IMR-90 (cell line): Measurements from ENCODE around the gene TULP3. TPM values are rescaled to one million over a fixed set of nuclear protein-coding genes. Genes with fewer than 3 reads are reported as not detected.

ENCODE experiments used
- ATAC-seq: fragments of 200-7000 bp; cut with Tn5 transposase; 2 replicates; pipeline ENCODE4 v1.9.1; 2020; ENCODE audit warnings: low read depth, mild to moderate bottlenecking, moderate library complexity
- BruUV-seq: library from RNA; stranded (reverse); fragments of 400-500 nt; replicated peaks from 2 replicates; lab custom pipeline; 2021; lab: Mats Ljungman, UMichigan
- CTCF ChIA-PET: fragments of 300-600 bp; formaldehyde crosslinking; extraction: SDS; loops from one replicate; lab custom pipeline; 2021; ENCODE audit warnings: antibody characterized with exemption; lab: Yijun Ruan, JAX
- POLR2A ChIA-PET: fragments of 300-600 bp; sonication (Branson Sonifier 250); formaldehyde crosslinking; loops from one replicate; lab custom pipeline; 2022; ENCODE audit warnings: antibody characterized with exemption; ENCODE audit not compliant: unreplicated experiment; lab: Charles Lee
- DNase-seq: peaks from one replicate; pipeline ENCODE4 v3.0.0; 2013
- H2AFZ ChIP-seq: replicated peaks from 2 replicates; pipeline ENCODE3; 2013; ENCODE audit warnings: low read length, mild to moderate bottlenecking; ENCODE audit not compliant: poor library complexity
- H2AK5ac ChIP-seq: 2 replicates; pipeline ENCODE4 v1.6.1; 2013; ENCODE audit warnings: low read depth, low read length, inconsistent platforms
- H2AK9ac ChIP-seq: replicated peaks from 2 replicates; pipeline ENCODE3; 2013; ENCODE audit warnings: mild to moderate bottlenecking, low read depth, low read length, moderate library complexity; ENCODE audit not compliant: poor library complexity
- H2BK120ac ChIP-seq: 2 replicates; pipeline ENCODE4 v1.6.1; 2013; ENCODE audit warnings: low read depth, low read length, inconsistent platforms
- H2BK15ac ChIP-seq: 3 replicates; pipeline ENCODE4 v1.6.1; 2013; ENCODE audit warnings: low read depth, low read length, inconsistent platforms
- H2BK20ac ChIP-seq: 2 replicates; pipeline ENCODE4 v1.6.1; 2013; ENCODE audit warnings: low read depth, mild to moderate bottlenecking, inconsistent platforms, low read length, moderate library complexity
- H2BK5ac ChIP-seq: 2 replicates; pipeline ENCODE4 v1.6.1; 2013; ENCODE audit warnings: mild to moderate bottlenecking, low read depth, low read length, inconsistent platforms; ENCODE audit not compliant: poor library complexity, severe bottlenecking
- H3K14ac ChIP-seq: replicated peaks from 2 replicates; pipeline ENCODE4 v1.6.1; 2013; ENCODE audit warnings: low read depth, low read length, inconsistent platforms
- H3K18ac ChIP-seq: 2 replicates; pipeline ENCODE4 v1.6.1; 2013; ENCODE audit warnings: low read depth, low read length, control low read depth
- H3K23ac ChIP-seq: 2 replicates; pipeline ENCODE4 v1.6.1; 2013; ENCODE audit warnings: low read depth, low read length, inconsistent platforms
- H3K27ac ChIP-seq: 2 replicates; pipeline ENCODE4 v1.5.1; 2013; ENCODE audit warnings: mild to moderate bottlenecking, control low read depth, low read length; ENCODE audit not compliant: insufficient read depth
- H3K27me3 ChIP-seq: 2 replicates; pipeline ENCODE4 v1.6.1; 2013; ENCODE audit warnings: low read length; ENCODE audit not compliant: control insufficient read depth, insufficient read depth
- H3K36me3 ChIP-seq: 2 replicates; pipeline ENCODE4 v1.6.1; 2013; ENCODE audit warnings: low read length, mixed read lengths; ENCODE audit not compliant: control insufficient read depth, insufficient read depth
- H3K4ac ChIP-seq: 2 replicates; pipeline ENCODE4 v1.6.1; 2013; ENCODE audit warnings: low read depth, low read length, inconsistent platforms
- H3K4me1 ChIP-seq: 2 replicates; pipeline ENCODE4 v1.6.1; 2013; ENCODE audit warnings: low read length, mixed read lengths; ENCODE audit not compliant: control insufficient read depth, insufficient read depth
- H3K4me2 ChIP-seq: 2 replicates; pipeline ENCODE4 v1.6.1; 2013; ENCODE audit warnings: low read depth, mild to moderate bottlenecking, control low read depth, low read length, moderate library complexity
- H3K4me3 ChIP-seq: 2 replicates; pipeline ENCODE4 v1.5.1; 2013; ENCODE audit warnings: low read depth, mild to moderate bottlenecking, control low read depth, low read length, moderate library complexity; ENCODE audit not compliant: insufficient read depth
- H3K56ac ChIP-seq: 2 replicates; pipeline ENCODE4 v1.6.1; 2013; ENCODE audit warnings: low read length, inconsistent platforms; ENCODE audit not compliant: insufficient read depth; ENCODE audit errors: extremely low read depth
- H3K79me1 ChIP-seq, 2 experiments: 2 replicates each; pipeline ENCODE4 v1.6.1; 2013; ENCODE audit warnings: low read length in 2 of 2, inconsistent platforms in 1 of 2, low read depth in 1 of 2
- H3K9ac ChIP-seq: 2 replicates; pipeline ENCODE4 v1.6.1; 2013; ENCODE audit warnings: low read depth, low read length, control low read depth
- H3K9me1 ChIP-seq: 2 replicates; pipeline ENCODE4 v1.6.1; 2013; ENCODE audit warnings: low read length, inconsistent platforms; ENCODE audit not compliant: insufficient read depth
- H3K9me3 ChIP-seq: 2 replicates; pipeline ENCODE4 v1.6.1; 2013; ENCODE audit warnings: low read length; ENCODE audit not compliant: control insufficient read depth, insufficient read depth
- H4K20me1 ChIP-seq: 2 replicates; pipeline ENCODE4 v1.6.1; 2013; ENCODE audit warnings: low read length, inconsistent platforms; ENCODE audit not compliant: insufficient read depth
- H4K5ac ChIP-seq: 2 replicates; pipeline ENCODE4 v1.6.1; 2013; ENCODE audit warnings: mild to moderate bottlenecking, low read depth, low read length, control low read depth
- H4K8ac ChIP-seq, 2 experiments: 2 replicates each; pipeline ENCODE4 v1.6.1; 2013; ENCODE audit warnings: low read depth in 2 of 2, low read length in 2 of 2, control low read depth in 1 of 2, inconsistent platforms in 1 of 2
- H4K91ac ChIP-seq: 2 replicates; pipeline ENCODE4 v1.6.1; 2013; ENCODE audit warnings: low read depth, low read length, inconsistent platforms; ENCODE audit not compliant: insufficient read depth
- BHLHE40 ChIP-seq: fragments of 150-350 bp; IDR thresholded peaks from 2 replicates; pipeline ENCODE4 v1.6.1; 2016; ENCODE audit warnings: mild to moderate bottlenecking, low read depth, low read length
- CEBPB ChIP-seq: IDR thresholded peaks from 2 replicates; pipeline ENCODE4 v1.6.1; 2012; ENCODE audit warnings: low read depth, low read length, improper control_type of control experiment
- CHD1 ChIP-seq: IDR thresholded peaks from 2 replicates; pipeline ENCODE4 v1.6.1; 2012; ENCODE audit warnings: low read depth, low read length, improper control_type of control experiment
- CTCF ChIP-seq: conservative IDR thresholded peaks from 2 replicates; pipeline ENCODE4 v1.5.1; 2012; ENCODE audit warnings: mild to moderate bottlenecking, low read depth, low read length, improper control_type of control experiment
- FOS ChIP-seq: fragments of 150-350 bp; IDR thresholded peaks from 2 replicates; pipeline ENCODE4 v1.6.1; 2016; ENCODE audit warnings: low read depth, low read length
- MAFK ChIP-seq: IDR thresholded peaks from 2 replicates; pipeline ENCODE4 v1.6.1; 2012; ENCODE audit warnings: low read depth, low read length, improper control_type of control experiment
- MXI1 ChIP-seq: IDR thresholded peaks from 2 replicates; pipeline ENCODE4 v1.6.1; 2012; ENCODE audit warnings: low read depth, mild to moderate bottlenecking, low read length, moderate library complexity, borderline replicate concordance
- NFE2L2 ChIP-seq: fragments of 150-350 bp; IDR thresholded peaks from 2 replicates; pipeline ENCODE4 v1.6.1; 2016; ENCODE audit warnings: low read depth, mild to moderate bottlenecking, low read length
- POLR2A ChIP-seq: IDR thresholded peaks from 2 replicates; pipeline ENCODE4 v1.6.1; 2012; ENCODE audit warnings: mild to moderate bottlenecking, low read depth, low read length
- RAD21 ChIP-seq: IDR thresholded peaks from 2 replicates; pipeline ENCODE4 v1.6.1; 2012; ENCODE audit warnings: low read length, improper control_type of control experiment
- RCOR1 ChIP-seq: IDR thresholded peaks from 2 replicates; pipeline ENCODE4 v1.6.1; 2012; ENCODE audit warnings: mild to moderate bottlenecking, low read length, improper control_type of control experiment; ENCODE audit not compliant: insufficient replicate concordance
- RFX5 ChIP-seq: IDR thresholded peaks from 2 replicates; pipeline ENCODE4 v1.8.0; 2012; ENCODE audit warnings: low read depth, mild to moderate bottlenecking, low read length, moderate library complexity
- SMC3 ChIP-seq: fragments of 150-350 bp; IDR thresholded peaks from 2 replicates; pipeline ENCODE4 v1.6.1; 2016; ENCODE audit warnings: low read depth, mild to moderate bottlenecking, antibody characterized with exemption, low read length, moderate library complexity
- USF2 ChIP-seq: fragments of 150-350 bp; IDR thresholded peaks from 2 replicates; pipeline ENCODE4 v1.6.1; 2017; ENCODE audit warnings: mild to moderate bottlenecking, antibody characterized with exemption, low read length, low read depth
- WGBS, 2 experiments: methylation state at CpG; one replicate each; pipeline versions ENCODE4 v1.1.5 to v1.1.7; 2013; ENCODE audit warnings: missing lambda C conversion rate in 2 of 2; ENCODE audit not compliant: insufficient read length in 1 of 2; ENCODE audit errors: extremely low coverage in 2 of 2; 5-methylcytosine and 5-hydroxymethylcytosine counted together
- dilution Hi-C: fragments of 300-500 bp; cut with HindIII; formaldehyde crosslinking; loops from one replicate; pipeline ENCODE4 v1.14.3; 2018; ENCODE audit warnings: low sequenced_read_pairs; ENCODE audit not compliant: unreplicated experiment
- in situ Hi-C: fragments of 300-500 bp; cut with MboI; formaldehyde crosslinking; loops from 3 replicates; pipeline ENCODE4 v1.14.3; 2019; ENCODE audit warnings: low sequenced_read_pairs, inconsistent platforms, mixed read lengths
- intact Hi-C: fragments of 100-400 bp; cut with micrococcal nuclease; formaldehyde crosslinking; loops from 2 replicates; pipeline ENCODE4 v1.10.0; 2022
- polyA plus RNA-seq, 3 experiments: library from polyadenylated mRNA; depleted of rRNA; stranded (reverse); fragments of >200 nt; gene quantifications; 2 replicates each; pipeline ENCODE4 v1.2.3, GENCODE V29; 2012; ENCODE audit warnings: low replicate concordance in 1 of 3
- total RNA-seq: library from RNA; depleted of rRNA; stranded (reverse); fragments of >200 nt; gene quantifications from 2 replicates; pipeline ENCODE4 v1.2.3, GENCODE V29; 2012

Gene TULP3
- total and polyA plus RNA-seq, 2 of the 4 experiments (the other 2 are of a cell fraction) = 35.2 to 35.5 TPM

- Histone ChIP-seq H4K91ac (no peak overlapping the region), H3K27ac (no peak overlapping the region), H2BK5ac (no peak overlapping the region), H4K20me1 (peaks cover 36% of the 10 kb centered on the region), H2BK20ac (no peak overlapping the region), H3K14ac (no peak overlapping the region; the same call in 1 of the 2 replicates), H2AK5ac (no peak overlapping the region), H3K27me3 (no peaks in the 10 kb centered on the region), H3K4ac (no peak overlapping the region), H3K4me2 (no peak overlapping the region), H3K56ac (no peak overlapping the region), H3K4me1 (no peaks in the 10 kb centered on the region), H3K23ac (0 out of 2 replicates have a peak overlapping the region, but pooled peaks have one; percentile 24), H3K4me3 (no peak overlapping the region), H2BK15ac (no peak overlapping the region), H3K9me1 (peaks cover 9% of the 10 kb centered on the region; the same call in 1 of the 2 replicates), H2AFZ (no peak overlapping the region), H3K18ac (no peak overlapping the region), H4K8ac (no peak overlapping the region), H3K79me1 (peaks cover 12 to 61% of the 10 kb centered on the region in 2 experiments), H3K36me3 (peaks cover 1% of the 10 kb centered on the region), H3K9ac (no peak overlapping the region), H4K5ac (no peak overlapping the region), H2AK9ac (no peak overlapping the region), H3K9me3 (no peaks in the 10 kb centered on the region), H2BK120ac (no peak overlapping the region)
- ChIA-PET CTCF (no interaction called here), POLR2A (interaction anchor here (0.7 kb wide), 1 partner anchor 10 kb away, joined by 4 read pairs; no protein-coding TSS in a partner anchor)
- intact Hi-C loops = no loop called here
- no peak for TF ChIP-seq SMC3
- no peak for TF ChIP-seq CHD1
- TF ChIP-seq CTCF = no peak
- no peak for TF ChIP-seq USF2
- TF ChIP-seq MAFK = no peak
- no peak for TF ChIP-seq MXI1
- no peak for TF ChIP-seq FOS
- no peak for TF ChIP-seq NFE2L2
- no peak for TF ChIP-seq RFX5
- no peak for TF ChIP-seq POLR2A
- TF ChIP-seq RCOR1 = no peak
- no peak for TF ChIP-seq RAD21
- TF ChIP-seq BHLHE40 = no peak
- TF ChIP-seq CEBPB = no peak
- DNase-seq (peak; percentile 50), ATAC-seq (peak; percentile 75)
- dilution Hi-C loops = no loop called here
- BruUV-seq = no TSS peak
- in situ Hi-C loops = no loop called here
- WGBS, 2 experiments = 7% methylated on average over 2 of the region's 4 CpGs; no CpG with 5 or more reads in 1 of the 2 experiments
Observed at GRCh38 chr12:2902272-2902880, 11.7 kb downstream of the TULP3 start.
